HCT116 (cell line): ENCODE results near the gene ARL15.

Experiments
- ATF3 ChIP-seq: IDR thresholded peaks from 2 replicates; pipeline ENCODE4 v1.6.1; 2012
- ELF1 ChIP-seq: IDR thresholded peaks from 2 replicates; pipeline ENCODE4 v1.6.1; 2012; ENCODE audit warnings: low read depth, borderline replicate concordance

GRCh38 chr5:53891159-53891558 is 419.2 kb downstream of the ARL15 start:
- TF ChIP-seq ATF3 (no peak), ELF1 (no peak)
